Activated CD4-positive, alpha-beta T cell treated with anti-CD3 and anti-CD28 coated beads for 4 hours (primary cell): ENCODE measurements around the gene CHRM4.

ENCODE experiments used
- DNase-seq, 2 donors: peaks; one replicate each; pipeline ENCODE4 v3.0.0-alpha.2; 2020

CHRM4 gene

GRCh38 chr11:46367244-46367915, 24.2 kb downstream of the CHRM4 start:
- peak; percentile 70 to 76 for DNase-seq

GRCh38 chr11:46366661-46367161, 24.9 kb downstream of the CHRM4 start:
- DNase-seq = no peak

- no peak for DNase-seq
These were observed 25.3 kb downstream of the CHRM4 start for GRCh38 chr11:46366260-46366659.

GRCh38 chr11:46364791-46365190, 26.8 kb downstream of the CHRM4 start:
- DNase-seq = no peak

- DNase-seq = no peak
These were observed 27.5 kb downstream of the CHRM4 start for GRCh38 chr11:46364056-46364455.

- DNase-seq = no peak
These were observed 28.0 kb downstream of the CHRM4 start for GRCh38 chr11:46363455-46364005.

GRCh38 chr11:46363031-46363407, 28.6 kb downstream of the CHRM4 start:
- no peak for DNase-seq

- no peak for DNase-seq
These were observed 29.2 kb downstream of the CHRM4 start for GRCh38 chr11:46362156-46363030.

- DNase-seq = peak; percentile 61 to 63
These were observed 30.1 kb downstream of the CHRM4 start for GRCh38 chr11:46361283-46362155.

- DNase-seq = no peak
These were observed 30.7 kb downstream of the CHRM4 start for GRCh38 chr11:46360878-46361277.

- DNase-seq = no peak
These were observed 31.6 kb downstream of the CHRM4 start for GRCh38 chr11:46359953-46360352.

- DNase-seq = no peak
These were observed 34.1 kb downstream of the CHRM4 start for GRCh38 chr11:46357483-46357936.

GRCh38 chr11:46356924-46357482, 34.6 kb downstream of the CHRM4 start:
- DNase-seq = no peak

GRCh38 chr11:46353698-46354097, 37.9 kb downstream of the CHRM4 start:
- peak; percentile 80 to 84 for DNase-seq

GRCh38 chr11:46352063-46352841, 39.3 kb downstream of the CHRM4 start:
- DNase-seq = peak; percentile 71 to 77

GRCh38 chr11:46351606-46352005, 40.0 kb downstream of the CHRM4 start:
- no peak for DNase-seq

- no peak for DNase-seq
These were observed 40.4 kb downstream of the CHRM4 start for GRCh38 chr11:46351148-46351547.

GRCh38 chr11:46350695-46351094, 40.9 kb downstream of the CHRM4 start:
- no peak for DNase-seq

GRCh38 chr11:46348566-46349401, 42.8 kb downstream of the CHRM4 start:
- peak; percentile 51 to 52 for DNase-seq

- DNase-seq = no peak
These were observed 43.8 kb downstream of the CHRM4 start for GRCh38 chr11:46347637-46348311.
